Liver (tissue), 9 donors: ENCODE measurements around the gene MYL12B. TPM values are rescaled to one million over a fixed set of nuclear protein-coding genes. Genes with fewer than 3 reads are reported as not detected.

Experiments used
- DNase-seq: peaks from one replicate; pipeline ENCODE4 v3.0.0-alpha.2; 2017; ENCODE audit warnings: low spot score
- H3K27ac ChIP-seq, 2 donors: one replicate each; pipeline ENCODE4 v1.7.0; 2013; ENCODE audit warnings: inconsistent platforms in 2 of 2, low read length in 2 of 2, control low read depth in 1 of 2, low read depth in 1 of 2, mild to moderate bottlenecking in 1 of 2
- H3K27me3 ChIP-seq, 4 donors: one replicate each; pipeline versions ENCODE4 v1.6.1 to v1.7.0; 2013; ENCODE audit warnings: low read length in 3 of 4, inconsistent platforms in 1 of 4, mild to moderate bottlenecking in 1 of 4, moderate library complexity in 1 of 4; ENCODE audit not compliant: control insufficient read depth in 4 of 4, insufficient read depth in 4 of 4
- H3K36me3 ChIP-seq, 4 donors: one replicate each; pipeline versions ENCODE4 v1.6.1 to v1.7.0; 2013; ENCODE audit warnings: low read length in 3 of 4, mild to moderate bottlenecking in 3 of 4, low read depth in 1 of 4, moderate library complexity in 1 of 4; ENCODE audit not compliant: control insufficient read depth in 4 of 4, insufficient read depth in 3 of 4
- H3K4me1 ChIP-seq, 4 donors: one replicate each; pipeline versions ENCODE4 v1.6.1 to v1.7.0; 2013; ENCODE audit warnings: low read length in 3 of 4, mild to moderate bottlenecking in 3 of 4, moderate library complexity in 1 of 4; ENCODE audit not compliant: control insufficient read depth in 4 of 4, insufficient read depth in 4 of 4
- H3K4me3 ChIP-seq, 3 donors: one replicate each; pipeline versions ENCODE4 v1.6.1 to v1.7.0; 2013; ENCODE audit warnings: low read length in 3 of 3, control low read depth in 1 of 3, low read depth in 1 of 3, mild to moderate bottlenecking in 1 of 3
- H3K9ac ChIP-seq, 2 donors: one replicate each; pipeline ENCODE4 v1.7.0; 2013; ENCODE audit warnings: low read length in 2 of 2, mild to moderate bottlenecking in 2 of 2, moderate library complexity in 2 of 2, control low read depth in 1 of 2, low read depth in 1 of 2
- H3K9me3 ChIP-seq, 4 donors: one replicate each; pipeline versions ENCODE4 v1.6.1 to v1.7.0; 2013; ENCODE audit warnings: low read length in 3 of 4; ENCODE audit not compliant: control insufficient read depth in 4 of 4
- ATF3 ChIP-seq: IDR thresholded peaks from 2 replicates; pipeline ENCODE4 v1.6.1; 2016; ENCODE audit warnings: antibody characterized with exemption
- CTCF ChIP-seq: fragments of 150-350 bp; IDR thresholded peaks from 2 replicates; pipeline ENCODE4 v1.5.1; 2017; ENCODE audit warnings: improper control_type of control experiment, low read depth, low read length; ENCODE audit not compliant: missing input control
- EGR1 ChIP-seq, 2 donors: IDR thresholded peaks; 2 replicates each; pipeline ENCODE4 v1.6.1; 2016 to 2018; ENCODE audit warnings: antibody characterized with exemption in 2 of 2, low read depth in 2 of 2
- FOXA1 ChIP-seq: IDR thresholded peaks from 2 replicates; pipeline ENCODE4 v1.6.1; 2016; ENCODE audit warnings: antibody characterized with exemption
- FOXA2 ChIP-seq: IDR thresholded peaks from 2 replicates; pipeline ENCODE4 v1.6.1; 2016; ENCODE audit warnings: antibody characterized with exemption
- GABPA ChIP-seq, 2 donors: IDR thresholded peaks in 1 of 2; conservative IDR thresholded peaks in 1 of 2; 2 replicates each; pipeline ENCODE4 v1.6.1; 2016; ENCODE audit warnings: antibody characterized with exemption in 2 of 2, mild to moderate bottlenecking in 1 of 2, moderate library complexity in 1 of 2
- HNF4G ChIP-seq: IDR thresholded peaks from 2 replicates; pipeline ENCODE4 v1.6.1; 2016; ENCODE audit warnings: antibody characterized with exemption
- JUND ChIP-seq, 2 donors: IDR thresholded peaks; 2 replicates each; pipeline ENCODE4 v1.6.1; 2016; ENCODE audit warnings: antibody characterized with exemption in 2 of 2
- MAX ChIP-seq: IDR thresholded peaks from 2 replicates; pipeline ENCODE4 v1.6.1; 2016; ENCODE audit warnings: antibody characterized with exemption
- NR2F2 ChIP-seq: IDR thresholded peaks from 2 replicates; pipeline ENCODE4 v1.6.1; 2016; ENCODE audit warnings: antibody characterized with exemption
- RAD21 ChIP-seq, 2 donors: IDR thresholded peaks; 2 replicates each; pipeline ENCODE4 v1.6.1; 2016; ENCODE audit warnings: antibody characterized with exemption in 2 of 2, mild to moderate bottlenecking in 2 of 2
- SP1 ChIP-seq: IDR thresholded peaks from 2 replicates; pipeline ENCODE4 v1.6.1; 2018; ENCODE audit warnings: antibody characterized with exemption, mild to moderate bottlenecking
- TAF1 ChIP-seq: conservative IDR thresholded peaks from 2 replicates; pipeline ENCODE4 v1.6.1; 2016; ENCODE audit warnings: antibody characterized with exemption, mild to moderate bottlenecking
- YY1 ChIP-seq: IDR thresholded peaks from 2 replicates; pipeline ENCODE4 v1.6.1; 2016; ENCODE audit warnings: antibody characterized with exemption, mild to moderate bottlenecking
- WGBS: extraction: QIAGEN DNeasy Blood & Tissue Kit; methylation state at CpG from one replicate; pipeline ENCODE4 v1.1.7; 2013; 5-methylcytosine and 5-hydroxymethylcytosine counted together
- polyA plus RNA-seq, 2 donors: library from polyadenylated mRNA; stranded (reverse) in 1 of 2; unstranded in 1 of 2; fragments of 200-250 nt in 1 of 2; fragments of >200 nt in 1 of 2; fragmentation: Nextera tagmentation in 1 of 2; extraction: Ambion mirVana in 1 of 2; gene quantifications; one replicate each; pipeline versions ENCODE4 v1.2.1 to v1.2.3, GENCODE V29; 2013 to 2015
- total RNA-seq, 2 donors: library from RNA; depleted of rRNA; stranded (reverse); fragments of >200 nt; gene quantifications; one replicate each; pipeline ENCODE4 v1.2.3, GENCODE V29; 2014
- TF ChIP-seq, protein P1 (sequence below): IDR thresholded peaks from 2 replicates; pipeline ENCODE4 v1.6.1; 2016; ENCODE audit warnings: antibody characterized with exemption
- TF ChIP-seq, protein P2 (sequence below): IDR thresholded peaks from 2 replicates; pipeline ENCODE4 v1.6.1; 2016; ENCODE audit warnings: antibody characterized with exemption, mild to moderate bottlenecking
- donor health status: healthy.
- donor health status: healthy.
- donor health status: healthy.
- donor health status: healthy.
- donor health status: healthy.

MYL12B gene
- total and polyA plus RNA-seq, 4 donors: 106 to 303 (median 155) TPM

DNA sequence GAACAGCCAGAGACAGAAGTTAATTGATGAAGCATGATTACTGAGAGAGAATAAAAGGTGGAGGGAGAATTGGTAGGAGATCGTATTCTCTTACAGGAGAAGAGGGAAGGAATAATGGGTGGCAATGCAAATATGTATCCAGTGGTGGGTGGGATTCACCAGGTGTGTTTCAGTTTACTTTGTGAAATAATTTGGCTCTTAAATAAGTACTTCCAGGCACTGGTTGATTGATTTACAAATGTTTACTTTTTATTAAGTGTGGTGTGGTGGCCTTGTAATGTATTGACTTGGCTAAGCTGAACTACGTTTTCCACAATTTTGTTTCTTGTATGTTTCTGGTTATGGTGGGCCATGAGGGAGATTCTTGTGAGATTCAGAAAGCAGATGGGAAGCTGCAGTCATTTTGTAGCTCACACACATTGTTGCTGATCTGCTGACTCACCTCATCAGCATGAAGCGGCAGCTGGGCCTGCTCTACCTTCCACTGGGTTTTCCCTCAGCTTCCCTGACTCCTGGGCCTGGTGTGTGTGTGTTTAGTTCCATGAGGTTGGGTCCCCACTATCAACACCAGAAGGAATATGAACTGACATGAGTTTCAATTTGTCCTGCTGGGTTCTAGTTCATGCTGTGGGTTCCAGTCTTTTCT, 32.6 kb downstream of the MYL12B start:
- WGBS: 94% methylated on average over 3 of the region's 3 CpGs
- no peaks in the 10 kb centered on the region for H3K36me3 ChIP-seq

DNA sequence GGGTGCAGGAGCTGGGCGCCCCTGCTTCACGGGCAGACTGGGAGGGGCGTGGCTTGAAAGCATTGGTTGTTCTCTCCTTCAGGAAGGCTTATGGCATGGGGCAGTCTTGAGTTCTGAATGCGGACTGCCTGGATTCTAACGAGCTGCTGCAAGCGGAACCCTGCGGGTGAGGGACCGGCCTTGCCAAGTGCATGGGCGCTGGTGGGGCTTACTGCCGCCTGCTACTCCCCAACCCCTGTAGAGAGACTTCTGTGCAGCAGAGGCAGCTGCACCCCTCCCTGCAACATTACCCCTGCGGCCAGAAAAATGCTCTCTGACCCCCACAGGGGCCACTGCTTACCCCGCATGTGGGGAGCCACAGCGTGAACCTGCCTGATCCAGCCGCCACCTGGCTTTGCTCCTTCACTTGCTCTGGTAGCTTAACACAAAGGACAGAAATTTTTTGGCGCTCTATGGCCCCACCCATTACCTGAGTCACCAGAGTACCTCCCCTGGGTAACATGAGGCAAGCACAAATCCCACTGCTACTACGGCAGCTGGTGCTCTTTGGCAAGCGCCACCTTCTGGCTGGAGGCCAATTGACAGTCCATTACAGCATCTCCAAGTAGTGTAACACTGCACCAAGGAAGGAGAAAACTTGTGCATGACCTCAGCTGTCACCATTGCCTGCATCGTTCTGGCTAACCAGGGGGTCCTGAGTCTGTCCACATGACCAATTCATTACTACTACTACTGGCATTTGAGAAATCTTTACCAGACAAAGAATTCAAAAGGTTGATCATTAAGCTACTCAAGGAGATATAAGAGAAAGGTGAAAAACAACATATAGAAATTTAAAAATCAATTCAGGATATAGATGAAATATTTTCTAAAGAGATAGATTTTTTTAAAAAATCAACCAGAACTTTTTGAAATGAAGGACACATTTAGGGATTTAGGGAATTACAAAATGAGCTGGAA, 35.4 kb downstream of the MYL12B start:
- H3K36me3 ChIP-seq: no peaks in the 10 kb centered on the region
- H3K4me1 ChIP-seq: peaks cover 0 to 6% (median 3%) of the 10 kb centered on the region in 4 donors
- H3K9ac ChIP-seq: peak overlapping the region in 1 of 2 donors; percentile 64
- H3K27me3 ChIP-seq: no peaks in the 10 kb centered on the region
- 7% methylated on average over 18 of the region's 18 CpGs for WGBS
- DNase-seq: peak; percentile 88
- H3K9me3 ChIP-seq: no peaks in the 10 kb centered on the region
- H3K4me3 ChIP-seq: peak overlapping the region; percentile 53 to 70 (median 64)
- peak overlapping the region in 1 of 2 donors; percentile 43 for H3K27ac ChIP-seq
- no peak for TF ChIP-seq GABPA (IDR thresholded peaks at IDR 0.05 in 1 of 2, conservative IDR thresholded peaks at IDR 0.05 in 1 of 2)
- peak; percentile 56 to 75 for TF ChIP-seq RAD21 (IDR thresholded peaks at IDR 0.05)
- TF ChIP-seq, protein P1, sequence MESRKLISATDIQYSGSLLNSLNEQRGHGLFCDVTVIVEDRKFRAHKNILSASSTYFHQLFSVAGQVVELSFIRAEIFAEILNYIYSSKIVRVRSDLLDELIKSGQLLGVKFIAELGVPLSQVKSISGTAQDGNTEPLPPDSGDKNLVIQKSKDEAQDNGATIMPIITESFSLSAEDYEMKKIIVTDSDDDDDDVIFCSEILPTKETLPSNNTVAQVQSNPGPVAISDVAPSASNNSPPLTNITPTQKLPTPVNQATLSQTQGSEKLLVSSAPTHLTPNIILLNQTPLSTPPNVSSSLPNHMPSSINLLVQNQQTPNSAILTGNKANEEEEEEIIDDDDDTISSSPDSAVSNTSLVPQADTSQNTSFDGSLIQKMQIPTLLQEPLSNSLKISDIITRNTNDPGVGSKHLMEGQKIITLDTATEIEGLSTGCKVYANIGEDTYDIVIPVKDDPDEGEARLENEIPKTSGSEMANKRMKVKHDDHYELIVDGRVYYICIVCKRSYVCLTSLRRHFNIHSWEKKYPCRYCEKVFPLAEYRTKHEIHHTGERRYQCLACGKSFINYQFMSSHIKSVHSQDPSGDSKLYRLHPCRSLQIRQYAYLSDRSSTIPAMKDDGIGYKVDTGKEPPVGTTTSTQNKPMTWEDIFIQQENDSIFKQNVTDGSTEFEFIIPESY: no peak
- no peak for TF ChIP-seq FOXA1
- no peak for TF ChIP-seq TAF1
- TF ChIP-seq CTCF: peak; percentile 36
- TF ChIP-seq NR2F2: no peak
- TF ChIP-seq MAX: no peak

More for the DNA sequence above, 32.6 kb downstream of the MYL12B start:
- no peaks in the 10 kb centered on the region for H3K27me3 ChIP-seq
- H3K9me3 ChIP-seq: no peaks in the 10 kb centered on the region
- H3K27ac ChIP-seq: no peak overlapping the region
- peaks cover 0 to 6% (median 3%) of the 10 kb centered on the region in 4 donors for H3K4me1 ChIP-seq
- H3K9ac ChIP-seq: no peak overlapping the region
- DNase-seq: no peak
- TF ChIP-seq ATF3: no peak
- TF ChIP-seq NR2F2: no peak
- TF ChIP-seq GABPA (IDR thresholded peaks at IDR 0.05 in 1 of 2, conservative IDR thresholded peaks at IDR 0.05 in 1 of 2): no peak
- no peak for TF ChIP-seq YY1
- TF ChIP-seq SP1: no peak
- TF ChIP-seq, protein P2, sequence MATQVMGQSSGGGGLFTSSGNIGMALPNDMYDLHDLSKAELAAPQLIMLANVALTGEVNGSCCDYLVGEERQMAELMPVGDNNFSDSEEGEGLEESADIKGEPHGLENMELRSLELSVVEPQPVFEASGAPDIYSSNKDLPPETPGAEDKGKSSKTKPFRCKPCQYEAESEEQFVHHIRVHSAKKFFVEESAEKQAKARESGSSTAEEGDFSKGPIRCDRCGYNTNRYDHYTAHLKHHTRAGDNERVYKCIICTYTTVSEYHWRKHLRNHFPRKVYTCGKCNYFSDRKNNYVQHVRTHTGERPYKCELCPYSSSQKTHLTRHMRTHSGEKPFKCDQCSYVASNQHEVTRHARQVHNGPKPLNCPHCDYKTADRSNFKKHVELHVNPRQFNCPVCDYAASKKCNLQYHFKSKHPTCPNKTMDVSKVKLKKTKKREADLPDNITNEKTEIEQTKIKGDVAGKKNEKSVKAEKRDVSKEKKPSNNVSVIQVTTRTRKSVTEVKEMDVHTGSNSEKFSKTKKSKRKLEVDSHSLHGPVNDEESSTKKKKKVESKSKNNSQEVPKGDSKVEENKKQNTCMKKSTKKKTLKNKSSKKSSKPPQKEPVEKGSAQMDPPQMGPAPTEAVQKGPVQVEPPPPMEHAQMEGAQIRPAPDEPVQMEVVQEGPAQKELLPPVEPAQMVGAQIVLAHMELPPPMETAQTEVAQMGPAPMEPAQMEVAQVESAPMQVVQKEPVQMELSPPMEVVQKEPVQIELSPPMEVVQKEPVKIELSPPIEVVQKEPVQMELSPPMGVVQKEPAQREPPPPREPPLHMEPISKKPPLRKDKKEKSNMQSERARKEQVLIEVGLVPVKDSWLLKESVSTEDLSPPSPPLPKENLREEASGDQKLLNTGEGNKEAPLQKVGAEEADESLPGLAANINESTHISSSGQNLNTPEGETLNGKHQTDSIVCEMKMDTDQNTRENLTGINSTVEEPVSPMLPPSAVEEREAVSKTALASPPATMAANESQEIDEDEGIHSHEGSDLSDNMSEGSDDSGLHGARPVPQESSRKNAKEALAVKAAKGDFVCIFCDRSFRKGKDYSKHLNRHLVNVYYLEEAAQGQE: no peak
- no peak for TF ChIP-seq TAF1
- no peak for TF ChIP-seq HNF4G
- no peak for TF ChIP-seq JUND (IDR thresholded peaks at IDR 0.05)
- TF ChIP-seq CTCF: no peak
- TF ChIP-seq FOXA2: no peak
- TF ChIP-seq FOXA1: no peak
- TF ChIP-seq EGR1 (IDR thresholded peaks at IDR 0.05; ENCODE audit: low read depth in 2 of 2): no peak
- H3K4me3 ChIP-seq: no peak overlapping the region
